DMS79 (cell line): ENCODE results near the gene AASDHPPT.

Experiments used
- DNase-seq: peaks from one replicate; lab custom pipeline; 2025; lab: John Stamatoyannopoulos, UW

Gene AASDHPPT

DNA sequence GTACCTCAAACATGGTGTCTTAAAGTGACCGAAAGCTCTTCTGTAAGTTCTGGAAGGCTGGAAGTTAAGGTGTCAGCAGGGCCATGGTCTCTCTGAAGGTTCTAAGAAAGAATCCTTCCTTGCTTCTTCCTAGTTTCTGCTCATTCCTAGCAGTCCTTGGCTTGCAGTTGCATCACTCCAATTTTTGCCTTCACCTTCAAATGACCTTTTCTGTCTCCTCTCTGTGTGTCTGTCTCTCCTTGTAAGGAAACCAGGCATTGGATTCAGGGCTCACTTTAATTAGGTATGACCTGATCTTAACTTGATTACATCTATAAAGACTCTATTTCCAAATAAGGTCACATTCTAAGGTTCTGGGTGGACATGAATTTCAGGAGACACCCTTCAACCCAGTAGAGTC lies 8.7 kb downstream of the AASDHPPT start:
- DNase-seq, result no peak

GRCh38 chr11:106086850-106087249 lies 9.4 kb downstream of the AASDHPPT start:
- no peak for DNase-seq

- DNase-seq, result no peak
Measured at GRCh38 chr11:106087815-106088435, 10.5 kb downstream of the AASDHPPT start.

DNA sequence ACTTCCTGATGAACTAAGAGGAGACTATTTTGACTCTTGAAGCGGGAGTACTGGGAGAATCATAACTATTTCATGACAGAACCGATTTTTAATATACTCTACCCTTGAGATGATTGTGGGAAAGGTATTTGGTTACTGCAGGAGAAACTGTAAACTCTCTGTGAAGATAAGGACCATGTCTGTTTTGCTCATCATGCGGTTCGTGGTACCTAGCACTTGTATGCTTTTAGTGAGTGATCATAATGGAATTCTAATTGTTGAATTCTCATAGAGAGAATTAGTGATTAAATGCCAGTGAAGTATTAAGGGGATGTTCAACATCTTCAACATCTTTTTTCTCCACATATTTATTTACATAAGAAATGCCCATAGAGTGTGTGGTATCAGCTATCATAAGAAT lies 11.4 kb downstream of the AASDHPPT start:
- no peak for DNase-seq

DNA sequence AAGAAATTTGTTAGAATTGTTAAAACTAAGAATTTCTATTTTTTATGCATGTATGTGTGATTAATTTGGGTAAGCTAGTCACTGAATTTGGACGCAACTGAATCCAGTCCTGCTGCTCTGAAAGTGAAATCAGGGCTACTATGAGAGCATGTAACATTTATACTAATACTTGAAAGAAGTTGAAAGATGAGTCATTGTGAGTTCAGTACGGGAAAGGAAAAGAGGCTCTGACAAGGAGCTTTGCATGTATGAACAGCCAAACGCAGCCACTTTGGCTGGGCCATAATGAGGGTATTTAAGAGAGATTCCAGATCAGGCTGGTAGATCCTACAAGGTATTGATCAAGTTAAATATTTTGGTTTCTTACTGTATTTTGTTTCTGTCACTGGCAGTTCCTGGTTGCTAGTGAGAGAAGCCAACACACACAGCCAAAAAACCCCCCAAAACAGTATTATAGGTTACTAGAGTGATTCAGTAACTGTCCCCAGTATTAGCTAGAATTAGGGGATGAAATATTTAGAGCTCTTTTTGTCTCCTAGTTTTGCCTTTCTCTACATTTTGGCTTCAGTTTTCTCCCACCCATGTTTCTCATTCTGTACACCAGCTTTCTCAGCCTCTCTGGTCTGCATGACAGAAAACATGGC lies 14.1 kb downstream of the AASDHPPT start:
- DNase-seq, result no peak

DNA sequence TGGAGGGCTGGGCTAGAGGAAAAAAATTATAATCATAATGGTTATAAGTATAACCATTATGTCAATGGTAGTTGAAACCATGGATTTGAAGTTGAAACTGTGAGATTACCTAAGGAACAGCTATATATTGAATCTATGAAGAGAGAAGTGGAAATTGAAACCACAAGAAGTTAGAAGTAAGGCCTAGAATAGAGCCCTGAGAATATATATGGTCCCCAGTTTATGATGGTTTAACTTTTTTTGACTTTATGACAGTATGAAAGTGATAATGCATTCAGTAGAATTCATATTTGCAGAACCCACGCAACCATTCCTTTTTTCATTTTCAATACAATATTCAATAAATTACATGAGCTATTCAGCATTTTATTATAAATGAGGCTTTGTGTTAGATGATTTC lies 15.0 kb downstream of the AASDHPPT start:
- DNase-seq, result no peak

DNA sequence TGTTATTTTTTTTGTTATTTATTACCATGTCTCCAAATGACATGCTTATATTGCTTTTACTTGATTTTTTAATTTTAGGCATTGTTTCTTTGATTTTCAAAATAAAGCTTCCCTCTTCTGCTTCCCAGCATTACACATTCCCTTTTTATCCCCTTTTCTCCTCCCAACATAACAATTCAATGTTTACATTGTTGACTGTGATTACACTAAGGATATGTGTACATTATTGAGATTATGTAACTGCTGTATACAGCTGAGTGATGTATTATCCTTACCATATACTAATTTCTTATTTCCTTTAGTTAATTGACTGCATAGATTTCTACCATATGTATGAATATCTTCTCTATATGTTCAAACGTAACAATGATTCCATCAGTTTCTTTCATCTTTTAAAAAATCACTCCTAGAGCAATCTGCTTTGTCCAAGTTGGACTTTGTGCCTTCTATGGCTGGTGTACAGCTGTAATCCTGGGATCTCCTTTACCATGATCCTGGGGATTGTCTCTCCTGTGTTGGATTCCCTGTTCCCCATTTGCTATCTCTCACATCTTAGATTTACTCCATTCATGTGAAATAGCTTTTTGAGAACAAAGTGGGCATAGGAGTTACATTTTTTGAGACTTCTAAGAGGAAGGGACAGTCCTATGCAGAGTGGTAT lies 21.6 kb downstream of the AASDHPPT start:
- no peak for DNase-seq

GRCh38 chr11:106101370-106101769 lies 23.9 kb downstream of the AASDHPPT start:
- no peak for DNase-seq

- DNase-seq, result no peak
Measured at GRCh38 chr11:106101819-106102218, 24.4 kb downstream of the AASDHPPT start.

GRCh38 chr11:106105986-106106385 lies 28.5 kb downstream of the AASDHPPT start:
- no peak for DNase-seq

- DNase-seq, result no peak
Measured at GRCh38 chr11:106121570-106122320, 44.3 kb downstream of the AASDHPPT start.

DNA sequence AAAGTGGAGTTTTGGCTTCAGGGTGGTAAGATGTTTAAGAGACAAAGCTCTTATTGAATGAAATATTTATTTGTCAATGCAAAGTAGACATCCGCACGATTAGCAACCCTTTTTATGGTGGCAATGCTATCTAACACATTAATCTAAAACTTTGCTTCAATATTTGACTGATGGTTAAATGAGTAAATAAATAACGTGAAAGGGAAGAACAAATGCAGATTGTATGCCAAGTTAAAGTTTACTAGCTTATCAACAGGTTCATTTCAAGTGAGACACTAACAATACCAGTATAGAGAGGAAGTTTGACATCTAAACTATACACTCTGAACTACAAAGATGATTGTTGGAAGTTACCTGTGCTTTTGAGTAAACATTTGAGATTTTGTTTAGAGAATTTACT lies 50.1 kb downstream of the AASDHPPT start:
- no peak for DNase-seq

- DNase-seq, result no peak
Measured at GRCh38 chr11:106128740-106129139, 51.3 kb downstream of the AASDHPPT start.

DNA sequence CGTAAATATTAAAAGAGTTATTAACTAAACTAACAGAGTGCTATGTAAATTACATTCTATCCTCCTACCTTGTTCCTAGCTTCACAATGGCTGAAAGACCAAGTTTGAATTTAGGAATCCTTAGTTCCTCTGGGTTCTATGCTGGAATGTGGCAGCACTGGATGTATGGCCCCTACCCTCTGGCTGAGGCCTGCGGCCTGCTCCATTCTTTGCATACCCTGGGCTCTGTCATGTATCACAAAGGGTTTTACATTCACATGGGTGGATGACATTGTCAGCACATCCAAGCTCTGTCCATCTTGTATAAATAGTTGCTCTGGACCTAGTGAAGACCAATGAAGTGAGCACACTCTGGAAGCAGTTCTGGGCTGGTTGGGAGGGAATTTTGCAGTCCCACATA lies 54.5 kb downstream of the AASDHPPT start:
- no peak for DNase-seq

- DNase-seq, result no peak
Measured at GRCh38 chr11:106132582-106133354, 55.3 kb downstream of the AASDHPPT start.

DNA sequence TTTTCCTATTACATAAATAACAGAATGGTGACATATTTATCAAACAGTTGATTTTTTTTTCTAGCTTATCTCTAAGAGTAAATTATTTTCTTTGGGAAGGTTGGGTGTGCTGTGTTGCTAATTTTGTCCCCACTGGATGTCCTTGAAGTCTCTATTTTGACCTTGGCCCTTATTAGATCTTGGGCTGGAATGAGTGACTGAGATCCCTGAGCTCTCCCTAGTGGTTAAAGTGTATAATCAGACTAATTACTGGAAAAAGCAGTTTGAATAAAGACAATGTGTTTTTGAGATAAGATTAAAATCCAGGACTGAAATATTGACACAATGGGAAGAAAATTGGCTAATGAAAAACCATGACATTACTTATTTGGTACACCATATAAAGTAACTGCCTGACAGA lies 56.1 kb downstream of the AASDHPPT start:
- DNase-seq, result no peak

GRCh38 chr11:106137061-106137460 lies 59.6 kb downstream of the AASDHPPT start:
- no peak for DNase-seq

GRCh38 chr11:106137758-106138157 lies 60.3 kb downstream of the AASDHPPT start:
- DNase-seq, result no peak
